ENCODE measurements around the gene PNO1.

Gene PNO1

DNA sequence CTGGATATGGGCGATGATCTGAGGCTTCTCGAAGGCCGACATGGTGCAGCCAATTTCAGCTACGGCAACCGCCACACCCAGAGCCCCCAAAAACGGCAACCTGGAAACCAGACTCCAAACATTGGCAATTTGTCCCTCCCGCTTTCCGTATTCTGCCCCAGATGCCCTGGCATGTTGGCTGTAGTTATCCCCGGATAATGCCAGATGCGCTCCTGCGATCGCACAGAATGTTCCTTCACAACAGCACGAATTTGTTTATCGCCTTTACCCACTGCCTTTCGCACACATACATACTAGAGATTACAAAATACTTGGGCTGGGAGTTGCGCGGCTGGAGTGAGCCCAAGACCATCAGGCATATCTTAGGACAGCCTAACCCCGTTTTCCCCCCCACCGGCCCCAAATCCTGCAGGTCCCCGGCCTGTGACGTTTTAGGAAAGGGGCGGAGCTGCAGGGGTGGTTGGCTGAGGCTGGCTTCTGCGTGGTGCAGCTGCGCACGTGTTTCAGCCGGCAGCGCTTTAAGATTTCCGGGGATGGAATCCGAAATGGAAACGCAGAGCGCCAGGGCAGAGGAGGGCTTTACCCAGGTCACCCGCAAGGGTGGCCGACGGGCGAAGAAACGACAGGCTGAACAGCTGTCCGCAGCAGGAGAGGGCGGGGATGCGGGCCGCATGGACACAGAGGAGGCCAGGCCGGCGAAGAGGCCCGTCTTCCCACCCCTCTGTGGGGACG is at the start of gene PNO1:
TSS of gene PNO1 (plus strand) at position 487 of the 732 bp plus-strand sequence. CDS start at position 534, 47 bp downstream.
- TF ChIP-seq NFIC (IDR thresholded peaks at IDR 0.05) (peak; percentile 32; the same call in 1 of the 2 replicates), TCF12 (IDR thresholded peaks at IDR 0.05; ENCODE audit: low read depth) (peak; percentile 21; the same call in 1 of the 2 replicates), EGR1 (IDR thresholded peaks at IDR 0.05) (no peak), CREB1 (IDR thresholded peaks at IDR 0.05; ENCODE audit: low read depth) (peak; percentile 80), RAD21 (IDR thresholded peaks at IDR 0.05; ENCODE audit: low read depth) (no peak), EP300 (IDR thresholded peaks at IDR 0.05; ENCODE audit: borderline replicate concordance) (no peak; the same call in 1 of the 2 replicates), TEAD4 (IDR thresholded peaks at IDR 0.05) (peak; percentile 70), YY1 (IDR thresholded peaks at IDR 0.05; ENCODE audit: low read depth) (0 out of 2 replicates have a peak, but pooled peaks have one; percentile 30), TAF1 (IDR thresholded peaks at IDR 0.05; ENCODE audit: low read depth) (peak; percentile 65), MAX (IDR thresholded peaks at IDR 0.05) (peak; percentile 97)
- TF ChIP-seq, protein P1, sequence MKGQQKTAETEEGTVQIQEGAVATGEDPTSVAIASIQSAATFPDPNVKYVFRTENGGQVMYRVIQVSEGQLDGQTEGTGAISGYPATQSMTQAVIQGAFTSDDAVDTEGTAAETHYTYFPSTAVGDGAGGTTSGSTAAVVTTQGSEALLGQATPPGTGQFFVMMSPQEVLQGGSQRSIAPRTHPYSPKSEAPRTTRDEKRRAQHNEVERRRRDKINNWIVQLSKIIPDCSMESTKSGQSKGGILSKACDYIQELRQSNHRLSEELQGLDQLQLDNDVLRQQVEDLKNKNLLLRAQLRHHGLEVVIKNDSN (IDR thresholded peaks at IDR 0.05), result peak; percentile 82

DNA sequence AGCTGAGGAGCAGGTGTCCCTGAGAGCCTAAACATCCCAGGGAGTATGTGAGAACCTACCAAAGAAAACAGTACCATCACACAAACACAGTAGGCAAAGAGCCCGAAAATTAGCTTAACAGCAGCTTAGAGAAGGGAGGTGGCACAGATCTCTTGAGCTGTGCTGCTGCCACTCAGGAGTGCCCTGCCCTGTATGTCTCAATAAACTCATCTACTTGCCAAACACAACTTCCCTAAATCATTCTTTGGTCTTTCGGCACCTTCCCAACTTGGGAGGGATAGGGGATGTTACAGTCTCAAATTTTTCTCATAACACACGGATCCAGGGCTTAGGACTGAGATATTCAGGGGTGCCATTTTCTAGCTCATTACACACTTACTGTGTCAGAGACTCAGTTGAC is 49.6 kb upstream of the PNO1 start:
- TF ChIP-seq CEBPB (IDR thresholded peaks at IDR 0.05), result no peak
- TF ChIP-seq EP300 (IDR thresholded peaks at IDR 0.05; ENCODE audit: borderline replicate concordance), result no peak
- no peak for TF ChIP-seq TCF12 (IDR thresholded peaks at IDR 0.05; ENCODE audit: low read depth)
- no peak for TF ChIP-seq NFIC (IDR thresholded peaks at IDR 0.05)
- TF ChIP-seq, protein P1 (IDR thresholded peaks at IDR 0.05), result no peak
- TF ChIP-seq, protein P2, sequence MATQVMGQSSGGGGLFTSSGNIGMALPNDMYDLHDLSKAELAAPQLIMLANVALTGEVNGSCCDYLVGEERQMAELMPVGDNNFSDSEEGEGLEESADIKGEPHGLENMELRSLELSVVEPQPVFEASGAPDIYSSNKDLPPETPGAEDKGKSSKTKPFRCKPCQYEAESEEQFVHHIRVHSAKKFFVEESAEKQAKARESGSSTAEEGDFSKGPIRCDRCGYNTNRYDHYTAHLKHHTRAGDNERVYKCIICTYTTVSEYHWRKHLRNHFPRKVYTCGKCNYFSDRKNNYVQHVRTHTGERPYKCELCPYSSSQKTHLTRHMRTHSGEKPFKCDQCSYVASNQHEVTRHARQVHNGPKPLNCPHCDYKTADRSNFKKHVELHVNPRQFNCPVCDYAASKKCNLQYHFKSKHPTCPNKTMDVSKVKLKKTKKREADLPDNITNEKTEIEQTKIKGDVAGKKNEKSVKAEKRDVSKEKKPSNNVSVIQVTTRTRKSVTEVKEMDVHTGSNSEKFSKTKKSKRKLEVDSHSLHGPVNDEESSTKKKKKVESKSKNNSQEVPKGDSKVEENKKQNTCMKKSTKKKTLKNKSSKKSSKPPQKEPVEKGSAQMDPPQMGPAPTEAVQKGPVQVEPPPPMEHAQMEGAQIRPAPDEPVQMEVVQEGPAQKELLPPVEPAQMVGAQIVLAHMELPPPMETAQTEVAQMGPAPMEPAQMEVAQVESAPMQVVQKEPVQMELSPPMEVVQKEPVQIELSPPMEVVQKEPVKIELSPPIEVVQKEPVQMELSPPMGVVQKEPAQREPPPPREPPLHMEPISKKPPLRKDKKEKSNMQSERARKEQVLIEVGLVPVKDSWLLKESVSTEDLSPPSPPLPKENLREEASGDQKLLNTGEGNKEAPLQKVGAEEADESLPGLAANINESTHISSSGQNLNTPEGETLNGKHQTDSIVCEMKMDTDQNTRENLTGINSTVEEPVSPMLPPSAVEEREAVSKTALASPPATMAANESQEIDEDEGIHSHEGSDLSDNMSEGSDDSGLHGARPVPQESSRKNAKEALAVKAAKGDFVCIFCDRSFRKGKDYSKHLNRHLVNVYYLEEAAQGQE (IDR thresholded peaks at IDR 0.05; ENCODE audit: low read depth), result no peak
- no peak for TF ChIP-seq RAD21 (IDR thresholded peaks at IDR 0.05; ENCODE audit: low read depth)
- TF ChIP-seq ZBTB7A (IDR thresholded peaks at IDR 0.05; ENCODE audit: low read depth), result no peak

- TF ChIP-seq, protein P2 (IDR thresholded peaks at IDR 0.05; ENCODE audit: low read depth), result no peak
- TF ChIP-seq CEBPB (IDR thresholded peaks at IDR 0.05), result no peak
- TF ChIP-seq CREB1 (IDR thresholded peaks at IDR 0.05; ENCODE audit: low read depth), result no peak
- TF ChIP-seq, protein P1 (IDR thresholded peaks at IDR 0.05), result peak; percentile 49; the same call in 1 of the 2 replicates
- TF ChIP-seq MAX (IDR thresholded peaks at IDR 0.05), result no peak
- no peak for TF ChIP-seq FOXM1 (IDR thresholded peaks at IDR 0.05; ENCODE audit: borderline replicate concordance, low read depth)
- no peak for TF ChIP-seq TCF12 (IDR thresholded peaks at IDR 0.05; ENCODE audit: low read depth)
- no peak for TF ChIP-seq TEAD4 (IDR thresholded peaks at IDR 0.05)
- TF ChIP-seq RAD21 (IDR thresholded peaks at IDR 0.05; ENCODE audit: low read depth), result peak; percentile 41; the same call in 1 of the 2 replicates
These were observed 47.6 kb upstream of the PNO1 start for GRCh38 chr2:68110102-68110501.

- TF ChIP-seq TCF12 (IDR thresholded peaks at IDR 0.05; ENCODE audit: low read depth) (no peak), FOXM1 (IDR thresholded peaks at IDR 0.05; ENCODE audit: borderline replicate concordance, low read depth) (no peak), EP300 (IDR thresholded peaks at IDR 0.05; ENCODE audit: borderline replicate concordance) (no peak), EGR1 (IDR thresholded peaks at IDR 0.05) (no peak), TEAD4 (IDR thresholded peaks at IDR 0.05) (no peak), CREB1 (IDR thresholded peaks at IDR 0.05; ENCODE audit: low read depth) (no peak), ZBTB7A (IDR thresholded peaks at IDR 0.05; ENCODE audit: low read depth) (no peak), CEBPB (IDR thresholded peaks at IDR 0.05) (no peak), NFIC (IDR thresholded peaks at IDR 0.05) (no peak), RAD21 (IDR thresholded peaks at IDR 0.05; ENCODE audit: low read depth) (no peak), YY1 (IDR thresholded peaks at IDR 0.05; ENCODE audit: low read depth) (no peak), MAX (IDR thresholded peaks at IDR 0.05) (no peak), TAF1 (IDR thresholded peaks at IDR 0.05; ENCODE audit: low read depth) (no peak)
- TF ChIP-seq, protein P1 (IDR thresholded peaks at IDR 0.05), result no peak
- TF ChIP-seq, protein P2 (IDR thresholded peaks at IDR 0.05; ENCODE audit: low read depth), result no peak
These were observed 41.7 kb upstream of the PNO1 start for GRCh38 chr2:68115965-68116364.
